Activated CD8-positive, alpha-beta T cell treated with anti-CD3 and anti-CD28 coated beads, Interleukin-2, amount 10 ng/mL, durations not matched to agents 7 days and 5 days (primary cell): ENCODE results near the gene CLEC16A. TPM values are rescaled to one million over a fixed set of nuclear protein-coding genes. Genes with fewer than 3 reads are reported as not detected.
A peak's percentile ranks its signal among the peaks of the same experiment; 100 is the strongest.

Source experiments
- ATAC-seq: fragments of 150-1000 bp; cut with Tn5 transposase; one replicate; pipeline ENCODE4 v1.10.0; 2021; ENCODE audit warnings: moderate library complexity
- CTCF ChIA-PET: fragments of 350-600 bp; sonication (Branson Sonifier 250); formaldehyde crosslinking; loops from one replicate; lab custom pipeline; 2021; ENCODE audit warnings: antibody characterized with exemption; lab: Charles Lee
- POLR2A ChIA-PET: fragments of 350-600 bp; sonication (Branson Sonifier 250); formaldehyde crosslinking; loops from one replicate; lab custom pipeline; 2021; ENCODE audit warnings: antibody characterized with exemption; lab: Charles Lee
- DNase-seq: peaks from one replicate; pipeline ENCODE4 v3.0.0-alpha.2; 2020
- H3K27ac Mint-ChIP-seq: one replicate; pipeline ENCODE4 v1.8.0; 2021; ENCODE audit warnings: mild to moderate bottlenecking, mixed read lengths
- H3K27me3 Mint-ChIP-seq: one replicate; pipeline ENCODE4 v1.8.0; 2021; ENCODE audit warnings: low read depth, mixed read lengths
- H3K36me3 Mint-ChIP-seq: one replicate; pipeline ENCODE4 v1.8.0; 2021; ENCODE audit warnings: low read depth, mixed read lengths
- H3K4me1 Mint-ChIP-seq: one replicate; pipeline ENCODE4 v1.8.0; 2021; ENCODE audit warnings: low read depth, mixed read lengths
- H3K4me3 Mint-ChIP-seq: one replicate; pipeline ENCODE4 v1.8.0; 2021; ENCODE audit warnings: mild to moderate bottlenecking, mixed read lengths
- H3K9me3 Mint-ChIP-seq: one replicate; pipeline ENCODE4 v1.8.0; 2022; ENCODE audit warnings: mixed read lengths; ENCODE audit not compliant: insufficient read depth
- total RNA-seq, 2 experiments: library from RNA; stranded (reverse); gene quantifications; one replicate each; pipeline ENCODE4 v1.2.3, GENCODE V29; 2021

CLEC16A gene
- total RNA-seq, 2 experiments from 2014 or later: 32.8 to 38.5 TPM

DNA sequence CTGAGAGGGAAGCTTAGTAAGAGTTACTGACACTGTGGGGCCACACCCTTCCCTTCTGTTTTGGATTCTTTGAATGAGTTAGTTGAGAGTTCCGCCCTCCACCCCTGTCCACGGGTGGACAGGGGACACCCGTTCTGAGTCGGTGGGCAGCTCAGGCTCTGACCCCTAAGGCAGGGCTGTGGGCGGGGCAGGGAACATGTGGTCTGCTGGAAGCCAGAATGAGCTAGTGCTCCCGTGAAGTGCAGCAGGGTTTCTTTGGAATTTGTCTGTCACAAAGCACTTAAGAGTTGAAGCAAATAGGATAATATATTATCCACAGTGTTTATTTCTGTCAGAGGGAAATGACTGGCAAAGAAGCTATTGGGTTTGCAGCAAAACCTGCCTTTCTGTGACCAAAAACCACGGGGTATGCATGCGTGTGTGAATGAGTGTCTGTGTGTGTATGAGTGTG, 90.1 kb downstream of the CLEC16A start:
- DNase-seq: no peak
- peak overlapping the region; percentile 36 for H3K27ac Mint-ChIP-seq
- ATAC-seq: no peak
- POLR2A ChIA-PET: interaction anchor here (1.1 kb wide), 1 partner anchor 220 kb away, joined by 3 read pairs; no protein-coding TSS in a partner anchor
- no peaks in the 10 kb centered on the region for H3K27me3 Mint-ChIP-seq
- peaks cover 2% of the 10 kb centered on the region for H3K9me3 Mint-ChIP-seq
- CTCF ChIA-PET: interaction anchor here (0.5 to 1.7 kb wide), 3 partner anchors 10 to 115 kb away, joined by 3 to 4 read pairs (median 4); no protein-coding TSS in a partner anchor
- H3K4me1 Mint-ChIP-seq: peaks cover 47% of the 10 kb centered on the region
- H3K36me3 Mint-ChIP-seq: peaks cover 78% of the 10 kb centered on the region
- no peak overlapping the region for H3K4me3 Mint-ChIP-seq

DNA sequence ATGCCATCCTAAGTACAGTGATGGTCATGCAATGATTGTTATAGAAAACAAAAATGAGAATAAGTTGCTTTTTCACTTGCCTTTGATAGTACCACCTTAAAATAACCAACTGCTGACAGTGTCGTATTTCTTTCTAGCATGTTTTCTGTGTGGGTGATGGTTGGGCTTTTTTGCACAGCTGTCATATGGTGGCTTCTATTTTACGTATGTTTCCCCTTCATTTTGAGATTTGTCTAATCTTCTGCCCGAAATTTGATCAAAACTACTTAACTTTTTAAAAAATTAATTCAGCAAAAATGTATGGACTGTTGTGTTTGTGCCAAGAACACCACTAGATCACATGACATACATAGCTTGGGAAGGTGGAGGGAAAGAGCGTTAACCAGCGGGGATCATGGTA, 90.7 kb downstream of the CLEC16A start:
- no peak overlapping the region for H3K4me3 Mint-ChIP-seq
- H3K36me3 Mint-ChIP-seq: peaks cover 78% of the 10 kb centered on the region

DNA sequence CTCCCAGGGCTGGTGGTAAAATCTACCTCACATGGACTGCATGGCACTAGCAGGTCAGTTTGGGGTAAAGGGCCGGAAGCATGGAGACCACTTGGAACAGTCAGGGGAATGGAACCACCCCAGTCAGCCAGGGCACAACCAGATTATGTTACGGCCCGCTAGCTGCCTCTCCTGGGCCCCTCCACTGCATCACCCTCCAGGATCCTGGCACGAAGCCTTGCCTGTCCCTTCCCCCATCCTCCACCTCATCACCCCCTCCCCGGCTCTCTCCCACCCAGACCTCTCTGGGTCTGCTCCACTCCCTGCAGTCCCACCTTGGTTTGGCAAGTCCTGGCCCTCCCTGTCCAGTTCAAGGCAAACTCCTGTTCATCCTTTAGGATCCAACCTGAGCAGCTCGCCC, 91.7 kb downstream of the CLEC16A start:
- Mint-ChIP-seq H3K27me3 (no peaks in the 10 kb centered on the region), H3K9me3 (no peaks in the 10 kb centered on the region), H3K4me3 (no peak overlapping the region), H3K36me3 (peaks cover 72% of the 10 kb centered on the region), H3K27ac (no peak overlapping the region), H3K4me1 (peaks cover 43% of the 10 kb centered on the region)
- DNase-seq: no peak
- POLR2A ChIA-PET: no interaction called here
- CTCF ChIA-PET: no interaction called here
- ATAC-seq: no peak

More for the DNA sequence above, 90.7 kb downstream of the CLEC16A start:
- no peak overlapping the region for H3K27ac Mint-ChIP-seq
- peaks cover 45% of the 10 kb centered on the region for H3K4me1 Mint-ChIP-seq
- H3K27me3 Mint-ChIP-seq: no peaks in the 10 kb centered on the region
- CTCF ChIA-PET: interaction anchor here (0.5 to 1.7 kb wide), 2 partner anchors 11 to 114 kb away, joined by 3 to 4 read pairs; no protein-coding TSS in a partner anchor
- no peaks in the 10 kb centered on the region for H3K9me3 Mint-ChIP-seq
- POLR2A ChIA-PET: no interaction called here
- DNase-seq: no peak
- ATAC-seq: no peak

DNA sequence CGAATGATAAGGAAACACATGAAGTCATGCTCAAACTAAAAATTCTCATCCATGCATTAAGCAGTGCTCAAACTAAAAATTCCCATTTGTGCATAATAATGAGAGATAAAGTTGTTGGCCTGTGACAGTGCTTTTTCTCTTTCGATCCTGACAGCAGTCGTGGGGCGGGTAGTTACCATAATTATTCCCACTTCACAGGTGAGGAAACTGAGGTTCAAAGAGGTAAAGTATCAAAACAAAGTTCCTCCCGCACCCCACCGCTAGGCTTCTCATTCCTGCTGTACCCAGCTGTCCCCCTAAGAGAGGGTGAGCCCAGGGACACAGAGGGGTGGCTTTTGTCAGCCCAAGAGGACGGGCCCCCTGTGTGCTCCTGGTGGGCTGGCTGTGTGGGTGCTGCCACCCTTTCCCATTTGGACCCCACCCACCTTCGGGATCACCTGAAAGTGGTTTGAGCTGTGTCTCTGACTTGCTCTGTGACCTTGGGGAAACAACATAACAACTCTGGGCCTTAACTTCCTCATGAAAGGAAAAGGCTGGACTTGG, 92.6 kb downstream of the CLEC16A start:
- H3K4me1 Mint-ChIP-seq: peaks cover 41% of the 10 kb centered on the region
- H3K36me3 Mint-ChIP-seq: peaks cover 72% of the 10 kb centered on the region
- ChIA-PET CTCF (no interaction called here), POLR2A (interaction anchor here (0.9 kb wide), 1 partner anchor 218 kb away, joined by 3 read pairs; no protein-coding TSS in a partner anchor)
- H3K27ac Mint-ChIP-seq: no peak overlapping the region
- no peaks in the 10 kb centered on the region for H3K27me3 Mint-ChIP-seq
- H3K4me3 Mint-ChIP-seq: no peak overlapping the region
- H3K9me3 Mint-ChIP-seq: no peaks in the 10 kb centered on the region
- ATAC-seq: no peak
- DNase-seq: no peak

DNA sequence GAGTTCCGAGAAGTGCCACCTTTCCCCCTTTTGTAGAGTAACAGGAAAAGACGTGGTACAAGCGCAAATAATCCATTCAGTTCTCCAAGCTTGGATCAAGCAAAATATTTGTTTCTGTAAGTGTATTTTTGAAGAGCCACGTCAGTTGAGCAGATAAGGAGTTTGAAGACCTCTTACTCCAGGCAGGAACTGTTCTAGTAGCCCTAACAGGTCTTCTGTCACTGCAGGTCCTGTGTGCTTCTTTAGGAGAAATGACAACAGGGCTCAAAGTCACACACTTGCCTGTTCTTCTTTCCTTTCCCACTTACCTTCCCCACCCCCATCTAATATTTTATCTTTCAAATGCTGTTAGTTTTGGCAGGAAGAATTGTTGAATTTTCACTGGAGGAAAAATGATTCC, 93.9 kb downstream of the CLEC16A start:
- peaks cover 32% of the 10 kb centered on the region for H3K4me1 Mint-ChIP-seq
- no peak overlapping the region for H3K4me3 Mint-ChIP-seq
- ATAC-seq (no peak), DNase-seq (no peak)
- H3K27me3 Mint-ChIP-seq: no peaks in the 10 kb centered on the region
- ChIA-PET CTCF (interaction anchor here (0.9 kb wide), 1 partner anchor 10 kb away, joined by 3 read pairs; no protein-coding TSS in a partner anchor), POLR2A (no interaction called here)
- peaks cover 64% of the 10 kb centered on the region for H3K36me3 Mint-ChIP-seq
- H3K9me3 Mint-ChIP-seq: no peaks in the 10 kb centered on the region
- H3K27ac Mint-ChIP-seq: peak overlapping the region; percentile 41

DNA sequence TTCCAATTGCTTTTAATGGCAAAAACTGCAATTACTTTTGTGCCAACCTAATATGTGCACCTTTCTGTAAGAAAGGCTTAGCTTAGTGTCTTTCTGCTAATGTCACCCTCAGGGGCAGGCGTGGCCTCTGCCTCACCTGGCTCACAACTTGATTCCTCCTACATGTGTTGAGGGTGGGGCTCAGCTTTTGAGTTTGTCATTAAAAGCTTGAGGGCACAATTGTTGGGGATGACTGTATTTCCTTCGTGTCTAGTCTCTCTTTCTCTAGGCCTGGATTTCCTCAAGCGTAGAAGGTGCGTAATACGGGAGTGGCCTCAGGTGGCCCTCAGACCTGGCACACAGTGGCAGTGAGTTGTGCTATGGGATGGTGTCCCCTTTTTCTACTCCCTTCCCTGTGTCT, 94.4 kb downstream of the CLEC16A start:
- Mint-ChIP-seq H3K27me3 (no peaks in the 10 kb centered on the region), H3K36me3 (peaks cover 64% of the 10 kb centered on the region), H3K4me1 (peaks cover 28% of the 10 kb centered on the region), H3K9me3 (no peaks in the 10 kb centered on the region), H3K27ac (peak overlapping the region; percentile 48), H3K4me3 (no peak overlapping the region)
- ChIA-PET CTCF (interaction anchor here (0.9 kb wide), 1 partner anchor 10 kb away, joined by 3 read pairs; no protein-coding TSS in a partner anchor), POLR2A (no interaction called here)
- DNase-seq: no peak
- no peak for ATAC-seq

DNA sequence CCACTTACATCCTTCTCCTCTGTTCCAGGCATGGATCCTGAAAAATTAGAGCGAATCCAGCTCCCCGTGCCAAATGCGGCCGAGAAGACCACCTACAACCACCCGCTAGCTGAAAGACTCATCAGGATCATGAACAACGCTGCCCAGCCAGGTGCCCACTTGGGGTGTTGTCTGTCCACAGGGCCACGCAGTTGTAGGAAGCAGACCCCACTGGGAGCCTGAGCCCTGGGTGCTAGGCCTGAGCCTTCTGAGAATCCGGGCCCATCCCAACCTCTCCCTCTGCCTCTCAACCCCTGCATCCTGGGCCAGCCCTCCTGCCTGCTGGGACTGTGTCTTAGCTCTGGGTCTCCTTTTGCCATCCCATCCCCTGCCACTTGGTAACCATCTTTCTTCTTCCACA, 95.4 kb downstream of the CLEC16A start:
- Mint-ChIP-seq H3K36me3 (peaks cover 60% of the 10 kb centered on the region), H3K27ac (peak overlapping the region; percentile 1), H3K4me1 (peaks cover 18% of the 10 kb centered on the region), H3K9me3 (no peaks in the 10 kb centered on the region), H3K27me3 (no peaks in the 10 kb centered on the region), H3K4me3 (no peak overlapping the region)
- ChIA-PET CTCF (interaction anchor here (1.0 kb wide), 1 partner anchor 75 kb away, joined by 3 read pairs; no protein-coding TSS in a partner anchor), POLR2A (no interaction called here)
- ATAC-seq (no peak), DNase-seq (no peak)

DNA sequence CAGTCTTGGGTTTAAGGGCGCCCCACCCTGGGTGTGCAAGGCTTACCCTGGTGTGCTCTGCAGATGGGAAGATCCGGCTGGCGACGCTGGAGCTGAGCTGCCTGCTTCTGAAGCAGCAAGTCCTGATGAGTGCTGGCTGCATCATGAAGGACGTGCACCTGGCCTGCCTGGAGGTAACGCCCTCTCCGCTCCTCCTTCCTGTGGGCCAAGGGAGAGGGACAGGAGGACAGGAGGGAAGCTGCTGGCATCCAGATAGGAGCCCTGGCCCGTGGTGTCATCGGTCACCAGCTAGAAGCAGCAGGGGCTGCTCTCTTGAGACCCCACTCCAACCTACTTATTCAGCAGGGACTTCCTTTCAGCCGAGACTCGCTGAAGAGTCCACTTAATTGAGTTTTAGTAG, 97.8 kb downstream of the CLEC16A start:
- ChIA-PET CTCF (no interaction called here), POLR2A (interaction anchor here (0.5 to 0.6 kb wide), 2 partner anchors 32 to 71 kb away, joined by 3 read pairs; no protein-coding TSS in a partner anchor)
- peaks cover 69% of the 10 kb centered on the region for H3K36me3 Mint-ChIP-seq

DNA sequence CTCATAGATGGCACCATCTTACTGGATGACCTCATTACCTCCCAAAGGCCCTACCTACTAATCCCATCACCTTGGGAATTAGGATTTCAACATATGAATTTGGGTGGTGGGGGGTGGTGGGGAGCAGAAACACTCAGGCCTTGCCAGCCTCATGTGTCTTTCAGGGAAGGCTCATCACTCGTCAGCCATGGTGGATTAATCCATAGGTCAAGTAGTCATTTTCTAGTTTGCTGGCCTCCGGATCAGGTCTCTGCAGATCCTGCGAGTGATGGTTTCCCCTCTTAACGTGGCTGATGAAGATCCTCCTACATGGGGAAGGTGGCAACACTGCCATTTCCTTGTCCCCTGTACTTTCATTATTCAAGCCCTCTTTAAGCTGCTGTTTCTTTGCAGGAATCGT, 101.1 kb downstream of the CLEC16A start:
- CTCF ChIA-PET: interaction anchor here (0.9 to 1.2 kb wide), 2 partner anchors 17 to 309 kb away, joined by 3 read pairs; no protein-coding TSS in a partner anchor
- no peaks in the 10 kb centered on the region for H3K27me3 Mint-ChIP-seq
- ATAC-seq: no peak
- peak overlapping the region; percentile 24 for H3K27ac Mint-ChIP-seq
- POLR2A ChIA-PET: interaction anchor here (0.6 kb wide), 1 partner anchor 215 kb away, joined by 3 read pairs; no protein-coding TSS in a partner anchor
- H3K36me3 Mint-ChIP-seq: peaks cover 76% of the 10 kb centered on the region
- no peaks in the 10 kb centered on the region for H3K9me3 Mint-ChIP-seq
- no peak overlapping the region for H3K4me3 Mint-ChIP-seq
- H3K4me1 Mint-ChIP-seq: peaks cover 63% of the 10 kb centered on the region
- no peak for DNase-seq

More for the DNA sequence above, 97.8 kb downstream of the CLEC16A start:
- ATAC-seq (no peak), DNase-seq (no peak)
- Mint-ChIP-seq H3K4me1 (peaks cover 32% of the 10 kb centered on the region), H3K4me3 (no peak overlapping the region), H3K27me3 (no peaks in the 10 kb centered on the region), H3K27ac (peak overlapping the region; percentile 30), H3K9me3 (no peaks in the 10 kb centered on the region)

DNA sequence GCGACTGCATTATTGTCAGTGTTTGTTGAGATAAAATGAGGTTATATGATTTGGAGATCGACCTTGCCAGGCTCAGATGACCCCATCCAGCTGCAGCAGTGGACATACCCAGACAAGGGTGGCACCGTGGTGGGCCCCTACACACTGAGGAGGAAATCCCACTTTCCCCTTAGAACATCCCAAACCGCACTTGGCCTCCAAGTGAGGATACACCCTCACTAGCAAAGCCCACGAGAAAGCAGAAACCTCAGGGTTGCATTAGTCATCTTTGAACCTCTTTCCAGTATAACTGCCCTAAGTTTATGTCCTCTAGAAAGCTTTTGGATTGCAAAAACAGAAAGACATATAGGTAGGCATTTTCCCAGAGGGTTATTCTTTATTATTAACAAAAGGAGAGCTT, 101.5 kb downstream of the CLEC16A start:
- no peak overlapping the region for H3K4me3 Mint-ChIP-seq
- H3K9me3 Mint-ChIP-seq: no peaks in the 10 kb centered on the region
- no peak for DNase-seq
- no peak for ATAC-seq
- peaks cover 67% of the 10 kb centered on the region for H3K4me1 Mint-ChIP-seq
- ChIA-PET POLR2A (interaction anchor here (0.5 to 0.6 kb wide), 2 partner anchors 206 to 215 kb away, joined by 3 read pairs; no protein-coding TSS in a partner anchor), CTCF (interaction anchor here (0.9 kb wide), 1 partner anchor 17 kb away, joined by 3 read pairs; no protein-coding TSS in a partner anchor)
- no peaks in the 10 kb centered on the region for H3K27me3 Mint-ChIP-seq
- peak overlapping the region; percentile 24 for H3K27ac Mint-ChIP-seq
- peaks cover 80% of the 10 kb centered on the region for H3K36me3 Mint-ChIP-seq

DNA sequence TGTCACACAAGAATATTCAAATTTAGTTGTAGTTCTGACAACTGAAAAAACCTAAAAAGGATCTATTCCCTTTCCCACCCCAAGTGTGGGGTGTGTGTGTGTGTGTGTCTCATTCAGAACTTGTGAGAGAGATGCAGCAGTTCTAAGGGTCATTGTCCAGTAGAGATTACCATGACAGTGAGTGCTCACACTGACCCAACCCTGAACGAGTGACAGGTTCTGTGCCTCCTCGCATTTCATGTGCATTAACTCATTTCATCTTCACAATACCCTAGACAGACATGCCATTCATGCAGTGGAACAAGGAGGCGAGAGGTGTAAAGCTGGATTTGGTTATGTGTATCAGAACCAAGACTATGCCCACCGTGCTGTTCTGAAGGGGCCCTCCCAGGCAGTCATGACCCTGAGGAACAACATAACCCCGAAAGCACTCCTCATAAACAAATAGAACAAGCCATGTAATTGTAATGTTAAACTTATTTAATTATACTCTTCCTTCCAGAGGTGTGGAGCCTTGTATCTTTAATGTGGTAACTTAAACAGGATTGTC, 102.1 kb downstream of the CLEC16A start:
- no peak overlapping the region for H3K27ac Mint-ChIP-seq

More for the DNA sequence above, 102.1 kb downstream of the CLEC16A start:
- no peak for ATAC-seq
- Mint-ChIP-seq H3K36me3 (peaks cover 81% of the 10 kb centered on the region), H3K4me3 (no peak overlapping the region), H3K9me3 (no peaks in the 10 kb centered on the region), H3K27me3 (no peaks in the 10 kb centered on the region), H3K4me1 (peaks cover 70% of the 10 kb centered on the region)
- ChIA-PET POLR2A (interaction anchor here (0.5 to 1.0 kb wide), 2 partner anchors 22 to 206 kb away, joined by 3 read pairs; no protein-coding TSS in a partner anchor), CTCF (interaction anchor here (0.6 to 0.9 kb wide), 2 partner anchors 18 to 267 kb away, joined by 3 read pairs; no protein-coding TSS in a partner anchor)
- no peak for DNase-seq
